ENCODE measurements around the gene HACD2.

- TF ChIP-seq CTCF (IDR thresholded peaks at IDR 0.05) (no peak), POLR2A (IDR thresholded peaks at IDR 0.05) (no peak), POLR2AphosphoS5 (IDR thresholded peaks at IDR 0.05) (no peak)
These were observed 39.4 kb upstream of the HACD2 start for GRCh38 chr3:123624302-123624701.
